RWPE2 (cell line): ENCODE measurements around the gene ST7L.

Experiments
- ATAC-seq: fragments of 200-7000 bp; cut with Tn5 transposase; 3 replicates; pipeline ENCODE4 v1.9.1; 2021; ENCODE audit warnings: low read depth
- DNase-seq: peaks from one replicate; pipeline ENCODE4 v3.0.0-alpha.2; 2020; ENCODE audit warnings: low spot score
- H3K27ac ChIP-seq: fragments of 450-650 bp; 2 replicates; pipeline ENCODE4 v1.5.1; 2017; ENCODE audit warnings: mild to moderate bottlenecking; ENCODE audit not compliant: poor library complexity, severe bottlenecking
- H3K27me3 ChIP-seq: fragments of 250-450 bp; sonication (Bioruptor Pico); 2 replicates; pipeline ENCODE4 v1.5.1; 2021; ENCODE audit warnings: mild to moderate bottlenecking, moderate library complexity; ENCODE audit not compliant: insufficient read depth, poor library complexity, severe bottlenecking
- H3K36me3 ChIP-seq: fragments of 250-450 bp; sonication (Bioruptor Pico); 2 replicates; pipeline ENCODE4 v1.5.1; 2020; ENCODE audit warnings: low read depth, mild to moderate bottlenecking, moderate library complexity
- H3K4me1 ChIP-seq: fragments of 250-450 bp; sonication (Bioruptor Pico); 2 replicates; pipeline ENCODE4 v1.5.1; 2021; ENCODE audit warnings: mild to moderate bottlenecking, moderate library complexity; ENCODE audit not compliant: insufficient read depth, poor library complexity, severe bottlenecking
- H3K4me3 ChIP-seq: fragments of 250-450 bp; sonication (Bioruptor Pico); 2 replicates; pipeline ENCODE4 v1.5.1; 2021; ENCODE audit warnings: mild to moderate bottlenecking, moderate library complexity; ENCODE audit not compliant: severe bottlenecking
- H3K9me3 ChIP-seq: fragments of 250-450 bp; sonication (Bioruptor Pico); 2 replicates; pipeline ENCODE4 v1.5.1; 2021; ENCODE audit warnings: mild to moderate bottlenecking, moderate library complexity; ENCODE audit not compliant: severe bottlenecking
- CTCF ChIP-seq: fragments of 450-650 bp; IDR thresholded peaks from one replicate; pipeline ENCODE4 v1.5.1; 2017; ENCODE audit warnings: mild to moderate bottlenecking, moderate library complexity; ENCODE audit not compliant: poor library complexity, severe bottlenecking

Gene ST7L

GRCh38 chr1:112544751-112545150 lies 74.2 kb downstream of the ST7L start:
- no peaks in the 10 kb centered on the region for H3K27me3 ChIP-seq
- H3K36me3 ChIP-seq: peaks cover 10% of the 10 kb centered on the region
- peak; percentile 48 for ATAC-seq
- peak overlapping the region; percentile 93 for H3K27ac ChIP-seq
- H3K4me3 ChIP-seq: no peak overlapping the region
- TF ChIP-seq CTCF: no peak
- DNase-seq: no peak
- no peaks in the 10 kb centered on the region for H3K9me3 ChIP-seq
- H3K4me1 ChIP-seq: peaks cover 30% of the 10 kb centered on the region

GRCh38 chr1:112544011-112544688 lies 74.8 kb downstream of the ST7L start:
- TF ChIP-seq CTCF: no peak
- H3K36me3 ChIP-seq: peaks cover 11% of the 10 kb centered on the region
- H3K4me1 ChIP-seq: peaks cover 30% of the 10 kb centered on the region
- H3K27ac ChIP-seq: peak overlapping the region; percentile 93
- DNase-seq (no peak), ATAC-seq (peak; percentile 94)
- H3K9me3 ChIP-seq: no peaks in the 10 kb centered on the region
- H3K27me3 ChIP-seq: no peaks in the 10 kb centered on the region
- H3K4me3 ChIP-seq: no peak overlapping the region

- H3K27ac ChIP-seq: peak overlapping the region; percentile 93
- H3K4me1 ChIP-seq: peaks cover 30% of the 10 kb centered on the region
- TF ChIP-seq CTCF: no peak
- H3K4me3 ChIP-seq: no peak overlapping the region
- no peak for ATAC-seq
- DNase-seq: no peak
- H3K27me3 ChIP-seq: no peaks in the 10 kb centered on the region
- H3K36me3 ChIP-seq: peaks cover 12% of the 10 kb centered on the region
- no peaks in the 10 kb centered on the region for H3K9me3 ChIP-seq
These were observed 76.6 kb downstream of the ST7L start for GRCh38 chr1:112542206-112542973.

GRCh38 chr1:112541299-112541698 lies 77.6 kb downstream of the ST7L start:
- no peak for TF ChIP-seq CTCF
- peaks cover 30% of the 10 kb centered on the region for H3K4me1 ChIP-seq
- H3K4me3 ChIP-seq: no peak overlapping the region
- H3K36me3 ChIP-seq: peaks cover 16% of the 10 kb centered on the region
- DNase-seq (no peak), ATAC-seq (no peak)
- no peak overlapping the region for H3K27ac ChIP-seq
- H3K27me3 ChIP-seq: no peaks in the 10 kb centered on the region
- no peaks in the 10 kb centered on the region for H3K9me3 ChIP-seq
